Measurements from ENCODE around the gene HOXC10.
A peak's percentile ranks its signal among the peaks of the same experiment; 100 is the strongest.

DNA sequence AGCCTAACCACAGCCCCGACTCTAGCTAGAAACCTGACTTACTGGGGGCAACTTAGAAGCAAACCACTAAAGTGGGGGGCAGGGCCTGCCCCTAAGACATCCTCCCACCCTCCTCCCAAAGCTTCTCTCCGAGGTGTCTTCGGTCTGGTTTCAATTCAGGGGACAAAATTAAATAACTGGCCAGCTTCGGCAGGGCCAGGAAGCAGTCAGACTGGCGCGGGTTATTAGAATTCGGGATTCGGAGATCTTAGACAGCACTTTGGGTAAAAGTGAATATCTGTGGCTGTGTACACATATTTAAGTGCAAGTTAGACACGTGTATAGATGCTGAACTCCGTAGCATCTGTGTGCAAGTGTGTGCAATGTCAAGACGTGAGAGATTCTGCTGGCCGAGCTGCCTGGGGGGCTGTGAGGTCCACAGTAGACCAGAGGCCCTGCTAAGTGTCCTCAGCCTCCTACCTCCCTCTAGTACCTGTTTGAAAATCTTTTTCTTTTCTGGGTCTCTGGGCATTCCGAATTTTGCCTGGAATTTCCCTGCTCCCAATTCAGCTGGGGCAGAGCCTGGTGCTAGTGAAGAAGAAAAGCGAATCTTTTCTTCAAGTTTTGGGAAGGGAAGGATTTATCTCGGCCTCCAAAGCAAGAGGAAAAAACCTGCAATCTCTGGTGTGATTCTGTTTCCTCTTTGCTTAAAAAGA lies 4.0 kb upstream of the HOXC10 start:
- TF ChIP-seq, protein P1, sequence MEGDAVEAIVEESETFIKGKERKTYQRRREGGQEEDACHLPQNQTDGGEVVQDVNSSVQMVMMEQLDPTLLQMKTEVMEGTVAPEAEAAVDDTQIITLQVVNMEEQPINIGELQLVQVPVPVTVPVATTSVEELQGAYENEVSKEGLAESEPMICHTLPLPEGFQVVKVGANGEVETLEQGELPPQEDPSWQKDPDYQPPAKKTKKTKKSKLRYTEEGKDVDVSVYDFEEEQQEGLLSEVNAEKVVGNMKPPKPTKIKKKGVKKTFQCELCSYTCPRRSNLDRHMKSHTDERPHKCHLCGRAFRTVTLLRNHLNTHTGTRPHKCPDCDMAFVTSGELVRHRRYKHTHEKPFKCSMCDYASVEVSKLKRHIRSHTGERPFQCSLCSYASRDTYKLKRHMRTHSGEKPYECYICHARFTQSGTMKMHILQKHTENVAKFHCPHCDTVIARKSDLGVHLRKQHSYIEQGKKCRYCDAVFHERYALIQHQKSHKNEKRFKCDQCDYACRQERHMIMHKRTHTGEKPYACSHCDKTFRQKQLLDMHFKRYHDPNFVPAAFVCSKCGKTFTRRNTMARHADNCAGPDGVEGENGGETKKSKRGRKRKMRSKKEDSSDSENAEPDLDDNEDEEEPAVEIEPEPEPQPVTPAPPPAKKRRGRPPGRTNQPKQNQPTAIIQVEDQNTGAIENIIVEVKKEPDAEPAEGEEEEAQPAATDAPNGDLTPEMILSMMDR (IDR thresholded peaks at IDR 0.05): no peak
- TF ChIP-seq POLR2AphosphoS5 (IDR thresholded peaks at IDR 0.05; ENCODE audit: low read depth, low read length): peak; percentile 74; the same call in 1 of the 2 replicates
- TF ChIP-seq TCF7L2 (IDR thresholded peaks at IDR 0.05; ENCODE audit: low read depth, low read length): no peak
- TF ChIP-seq SIN3A (IDR thresholded peaks at IDR 0.05; ENCODE audit: borderline replicate concordance, insufficient read depth, low read depth, low read length): no peak

All from Panc1 (cell line).